PC-3 (cell line): ENCODE data around the gene CPB2.

ENCODE experiments used
- CTCF ChIP-seq: fragments of 300-600 bp; sonication (generic); conservative IDR thresholded peaks from 2 replicates; pipeline ENCODE4 v1.5.1; 2017; ENCODE audit warnings: antibody characterized with exemption, low read depth, mild to moderate bottlenecking, low read length
- EZH2 ChIP-seq: fragments of 300-600 bp; sonication (generic); IDR thresholded peaks from one replicate; pipeline ENCODE4 v1.6.1; 2017; ENCODE audit warnings: antibody characterized with exemption, mild to moderate bottlenecking, low read length; ENCODE audit not compliant: unreplicated experiment

DNA sequence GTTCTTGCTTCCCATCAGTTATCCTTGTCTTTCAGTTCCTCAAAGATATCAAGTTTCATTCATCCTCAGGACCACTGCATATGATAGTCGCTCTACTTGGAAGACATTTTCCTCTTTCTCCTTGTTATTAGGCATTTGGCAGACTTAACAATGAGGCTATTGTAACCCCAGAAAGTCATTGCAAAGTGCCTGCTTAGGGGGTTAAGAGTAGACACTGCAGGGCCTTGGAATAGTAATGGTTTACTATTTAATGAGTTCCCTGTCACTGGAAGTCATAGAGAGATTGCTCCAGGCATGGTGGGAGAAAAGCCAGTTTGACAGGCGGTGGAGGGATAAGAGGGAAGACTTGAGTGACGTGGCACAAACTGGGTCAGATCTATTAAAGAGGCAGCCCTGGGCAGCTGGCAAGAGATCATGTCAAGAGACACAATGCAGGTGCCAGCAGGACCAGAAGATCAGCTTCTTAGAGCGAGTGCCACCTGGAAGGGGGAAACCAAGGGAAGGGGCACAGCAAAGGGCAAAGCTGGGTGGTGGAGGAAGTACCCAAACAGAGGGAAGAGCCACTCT is 16.8 kb upstream of the CPB2 start:
- TF ChIP-seq CTCF, result no peak
- no peak for TF ChIP-seq EZH2
